GM19043 (cell line): Measurements from ENCODE around the gene THRB.

Experiments used
- ATAC-seq: cut with Tn5 transposase; IDR thresholded peaks from one replicate; pipeline ENCODE4 v1.9.1; 2021; ENCODE audit warnings: low read depth; ENCODE audit not compliant: unreplicated experiment

Gene THRB

DNA sequence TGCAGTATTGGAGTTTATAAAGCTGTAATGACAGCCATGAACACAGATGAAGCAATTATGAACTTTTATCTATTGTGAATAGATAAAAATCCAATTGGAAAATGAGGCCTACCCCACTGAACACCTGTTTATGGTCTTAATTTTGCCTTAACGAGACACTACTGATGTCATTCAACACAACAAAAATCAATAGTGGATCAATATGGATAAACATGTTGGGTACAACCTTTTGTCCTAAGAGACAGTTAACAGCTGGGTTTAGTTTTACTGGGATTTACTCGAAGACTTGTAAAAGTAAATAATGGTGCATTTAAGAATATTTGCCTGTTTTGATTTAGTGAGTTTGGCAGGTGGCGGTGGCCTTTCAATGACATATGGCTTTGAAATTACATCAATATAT lies 331.7 kb downstream of the THRB start:
- no peak for ATAC-seq

DNA sequence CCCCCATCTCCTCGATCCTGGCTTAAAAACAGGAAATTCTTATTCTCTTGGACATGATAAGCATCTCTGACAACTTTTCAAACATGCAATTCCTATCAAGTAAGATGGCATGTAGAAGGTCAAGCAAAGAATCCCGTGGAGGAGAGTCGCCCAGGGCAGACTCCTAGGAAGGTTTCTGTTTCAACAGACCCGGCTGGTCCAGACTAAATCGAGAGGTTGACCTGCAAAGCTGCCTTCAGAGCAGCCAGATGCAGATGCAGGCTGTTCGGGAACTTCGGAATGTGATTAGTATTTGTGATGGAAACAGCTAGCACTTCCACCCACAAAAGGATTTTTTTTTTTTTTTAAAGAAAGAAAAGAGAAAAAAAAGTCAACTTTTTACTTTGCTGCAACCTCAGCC lies 332.8 kb downstream of the THRB start:
- ATAC-seq, result no peak

DNA sequence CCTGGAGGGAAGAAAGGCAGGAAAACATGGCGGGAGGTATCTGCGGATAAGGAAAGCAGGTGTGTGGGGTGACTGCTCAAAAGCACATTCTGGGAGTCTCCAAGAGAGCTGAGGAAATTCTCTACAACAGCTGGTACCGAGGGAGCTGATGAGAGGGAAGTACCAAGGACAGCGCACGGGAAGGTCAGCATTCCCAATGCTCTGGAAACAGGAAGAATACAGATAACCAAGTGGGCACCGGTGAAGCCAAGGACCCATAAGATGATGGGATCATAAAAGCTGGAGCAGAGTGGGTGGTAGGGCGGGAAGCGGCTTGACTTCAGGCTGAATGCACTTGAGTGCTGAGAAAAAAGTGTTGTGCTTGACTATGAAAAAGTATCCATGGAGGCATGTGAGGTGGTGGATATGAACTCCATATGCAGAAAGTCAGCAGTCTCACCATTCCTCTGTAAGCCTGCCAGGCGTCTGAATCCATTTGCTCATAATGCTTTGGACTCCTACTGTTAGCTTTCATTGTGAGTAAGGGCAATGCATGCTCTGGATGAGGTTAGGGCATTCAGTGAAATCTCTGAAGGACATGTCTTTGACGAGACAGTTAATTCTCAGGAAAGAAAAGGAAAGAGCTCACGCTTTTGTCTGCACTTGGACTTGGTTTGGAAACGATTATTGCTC lies 334.1 kb downstream of the THRB start:
- no peak for ATAC-seq

DNA sequence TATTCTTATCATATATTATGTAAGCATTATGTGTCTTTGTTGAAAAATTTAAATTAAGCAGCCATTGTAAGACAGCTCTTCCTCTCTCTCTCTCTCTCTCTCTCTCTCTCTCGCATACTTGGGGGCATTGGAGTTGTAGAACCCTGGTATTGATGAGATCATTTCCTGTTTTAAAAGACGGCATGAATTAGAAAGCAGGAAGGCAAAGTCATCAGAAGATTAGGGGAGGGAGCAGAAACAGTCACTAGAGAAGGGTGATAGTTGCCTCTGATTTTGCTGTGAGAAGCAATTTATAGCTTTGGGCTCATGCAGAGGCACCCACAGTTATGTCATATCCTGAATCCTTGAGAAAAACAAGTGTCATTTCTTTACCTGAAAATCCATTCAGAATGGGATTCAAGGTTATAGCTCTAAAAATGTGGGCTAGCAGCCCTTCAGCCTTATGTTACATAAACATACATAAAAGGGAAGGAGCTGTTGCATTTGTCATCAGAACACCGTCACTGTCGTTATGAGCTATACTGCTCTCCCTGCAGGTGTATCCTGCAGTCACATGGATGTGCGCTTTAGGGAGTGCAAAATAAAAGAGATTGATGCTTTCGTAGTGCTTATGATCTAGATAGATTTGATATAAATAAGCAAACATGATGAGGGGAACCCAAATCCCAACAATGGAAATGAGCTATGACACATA lies 335.7 kb downstream of the THRB start:
- no peak for ATAC-seq

DNA sequence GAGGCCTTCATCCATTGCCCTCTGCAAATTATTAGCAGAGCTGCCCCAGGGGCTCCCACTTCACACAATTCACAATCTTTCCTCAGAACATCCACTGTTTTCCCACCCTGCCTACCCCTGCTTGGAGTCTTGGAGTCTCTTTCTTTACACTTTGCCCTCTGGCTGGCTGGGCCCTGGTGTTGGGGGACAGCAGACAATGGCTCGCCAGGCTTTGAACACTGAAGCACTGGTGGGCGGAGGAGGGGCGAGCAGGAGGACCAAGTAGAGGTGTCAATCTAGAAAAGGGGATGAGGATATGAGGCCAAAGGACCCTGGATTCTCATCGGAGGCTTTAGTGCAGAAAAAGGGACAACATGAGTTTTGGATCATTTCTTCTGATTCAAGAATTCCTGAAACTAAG lies 337.5 kb downstream of the THRB start:
- no peak for ATAC-seq

DNA sequence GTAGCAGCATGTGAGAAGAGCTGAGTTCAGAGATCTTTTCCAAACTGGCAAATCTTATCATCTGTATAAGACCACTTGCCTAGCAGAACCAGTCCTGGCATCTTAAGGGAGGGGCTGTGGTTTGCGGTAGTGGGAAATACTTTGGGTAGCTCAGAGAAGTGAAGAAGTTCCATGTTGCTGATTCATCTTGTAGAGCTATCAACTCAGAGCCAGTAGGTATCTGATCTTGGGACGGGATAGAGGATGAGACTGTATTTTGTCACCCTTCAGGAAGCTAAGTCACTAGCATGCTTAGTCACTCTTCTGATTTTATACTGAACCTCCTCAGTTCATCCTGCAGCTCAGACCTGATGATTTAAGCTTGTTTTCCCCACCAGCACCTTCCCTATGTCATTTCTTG lies 338.2 kb downstream of the THRB start:
- ATAC-seq, result no peak

DNA sequence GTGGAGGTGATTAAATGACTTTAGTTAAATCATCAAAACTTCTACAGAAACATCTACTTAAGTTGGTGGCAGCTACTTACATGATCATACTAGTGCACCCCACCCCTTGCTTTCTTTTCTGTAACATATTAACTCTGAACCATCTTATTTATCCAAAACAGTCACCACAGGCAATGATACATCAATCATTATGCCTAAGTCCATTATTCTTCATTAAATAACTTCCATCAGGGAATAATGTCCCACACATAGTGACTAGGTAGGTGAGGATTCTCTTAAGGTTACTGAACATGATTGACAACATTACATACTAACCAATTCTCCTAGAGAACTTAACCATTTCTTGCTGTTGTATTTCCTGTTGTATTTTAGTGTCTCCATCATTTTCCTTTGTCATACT lies 339.4 kb downstream of the THRB start:
- ATAC-seq, result no peak

DNA sequence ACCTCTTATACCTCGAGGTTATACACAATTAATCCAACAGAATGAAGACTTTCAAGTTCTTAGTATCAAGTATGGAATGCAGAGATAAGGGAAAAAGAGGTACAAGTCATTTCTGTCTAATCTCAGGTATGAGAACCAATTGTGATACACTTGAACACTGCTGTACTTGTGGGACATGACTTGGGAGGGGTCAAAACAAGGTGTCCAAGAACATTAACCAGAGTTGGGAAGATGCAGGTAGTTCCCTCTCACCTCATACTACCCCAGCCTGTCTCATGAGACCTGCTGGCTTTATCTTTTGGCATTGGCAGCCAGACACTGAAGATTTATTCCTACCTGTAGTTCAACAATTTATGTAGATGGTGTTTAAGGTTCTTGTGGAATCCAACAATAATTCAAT lies 339.9 kb downstream of the THRB start:
- no peak for ATAC-seq

DNA sequence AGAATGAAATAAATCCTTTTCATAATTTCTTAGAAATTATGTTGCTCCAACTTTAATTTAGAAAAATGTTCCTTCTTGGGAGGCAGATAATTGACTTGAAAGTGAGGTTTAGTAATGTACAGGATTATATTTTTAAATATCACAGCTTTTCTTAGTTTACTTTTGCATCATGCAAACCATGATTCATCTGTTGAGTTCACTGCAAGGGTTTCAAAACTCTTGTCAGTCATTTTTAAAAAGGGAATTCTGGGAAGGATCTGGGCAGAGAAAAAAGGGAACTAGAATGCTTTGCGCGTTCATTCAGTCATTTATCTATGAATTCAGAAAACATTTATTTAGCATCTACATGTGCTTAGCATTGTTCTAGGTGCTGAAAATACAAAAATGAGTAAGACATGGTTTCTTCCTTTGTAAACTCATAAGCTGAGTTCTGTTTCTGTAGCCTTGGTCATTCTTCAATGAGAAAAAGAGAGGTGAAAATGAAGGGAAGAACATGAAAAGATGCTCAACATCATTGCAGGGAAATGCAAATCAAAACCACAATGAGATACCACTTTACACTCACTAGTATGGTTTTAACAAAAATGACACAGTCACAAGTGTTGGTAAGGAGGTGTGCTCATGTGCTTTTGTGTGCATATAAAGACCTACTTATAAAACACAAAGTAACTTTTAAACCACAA lies 340.5 kb downstream of the THRB start:
- ATAC-seq, result peak; percentile 70

DNA sequence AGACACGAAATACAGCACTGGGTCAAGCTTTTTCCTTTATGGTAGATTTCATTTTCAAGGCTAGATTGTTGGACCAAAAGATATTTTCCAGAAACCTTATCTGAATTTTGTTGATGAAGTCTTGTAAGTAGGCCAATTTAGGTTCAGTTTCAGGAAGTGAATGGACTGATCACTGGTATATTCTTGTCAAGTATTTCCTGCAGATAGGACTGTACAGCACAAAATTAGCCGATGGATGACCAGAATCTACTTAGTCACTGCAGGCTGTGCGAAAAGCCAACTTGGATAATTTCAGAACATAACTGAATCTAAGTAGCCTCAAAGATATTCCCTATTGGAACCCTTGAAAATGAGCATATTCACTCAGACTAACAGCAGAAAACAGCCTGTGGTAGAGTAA lies 343.1 kb downstream of the THRB start:
- no peak for ATAC-seq

DNA sequence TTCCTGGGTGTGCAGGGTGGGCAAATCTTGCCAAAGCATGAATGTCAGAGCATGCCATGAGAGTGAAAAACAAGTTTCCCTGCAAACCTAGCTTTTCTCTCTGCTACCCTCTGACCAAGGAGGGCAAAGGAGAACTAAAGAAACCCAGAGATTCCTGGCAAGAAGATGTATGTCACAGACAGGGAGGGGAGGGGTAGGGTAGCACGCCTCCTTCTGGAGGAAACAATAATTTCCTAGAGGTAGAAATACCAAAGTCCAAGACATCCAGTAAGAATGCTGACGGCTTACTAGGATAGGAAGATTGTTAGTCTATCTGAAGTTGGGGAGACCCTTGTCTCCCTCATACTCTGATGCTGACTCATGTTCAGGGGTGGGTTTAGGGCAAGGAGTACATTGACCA lies 345.6 kb downstream of the THRB start:
- no peak for ATAC-seq

DNA sequence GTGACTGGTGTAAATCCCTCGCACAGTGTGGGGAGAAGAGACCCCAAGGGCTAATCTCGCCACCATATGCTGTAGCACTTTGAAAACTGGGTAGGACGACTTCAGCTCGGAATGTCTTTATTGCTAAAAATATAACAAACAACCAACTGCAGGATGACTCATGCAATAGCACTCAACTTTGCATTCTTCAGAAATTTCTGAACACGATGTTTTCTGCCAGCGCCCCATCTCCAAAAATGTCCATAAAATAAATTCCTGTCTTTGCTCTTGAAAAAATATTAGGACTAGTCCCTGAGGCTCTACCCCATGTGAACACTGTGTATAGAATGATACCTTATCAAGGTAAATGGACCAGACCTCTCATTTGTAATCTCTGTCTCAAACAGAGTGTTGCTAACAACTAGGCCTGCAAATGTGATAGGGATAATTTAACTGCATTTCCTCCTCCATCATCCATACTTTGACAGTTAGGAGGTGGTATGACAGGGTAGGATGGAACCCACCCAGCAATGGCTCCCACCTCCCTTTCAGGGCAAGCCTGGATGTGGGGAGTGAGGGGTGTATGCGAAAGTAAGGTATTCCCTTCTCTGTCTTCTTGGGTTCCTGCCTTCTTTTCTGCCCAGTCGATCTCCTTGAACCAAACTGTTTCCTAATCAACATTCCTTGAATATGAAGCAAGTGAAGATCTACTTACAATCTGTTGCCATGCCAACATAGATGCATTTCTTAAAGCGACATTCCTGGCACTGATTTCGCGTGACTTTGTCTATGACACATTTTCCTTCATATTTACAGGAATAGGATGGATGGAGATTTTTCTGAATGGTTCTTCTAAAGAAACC lies 348.4 kb downstream of the THRB start:
- no peak for ATAC-seq

DNA sequence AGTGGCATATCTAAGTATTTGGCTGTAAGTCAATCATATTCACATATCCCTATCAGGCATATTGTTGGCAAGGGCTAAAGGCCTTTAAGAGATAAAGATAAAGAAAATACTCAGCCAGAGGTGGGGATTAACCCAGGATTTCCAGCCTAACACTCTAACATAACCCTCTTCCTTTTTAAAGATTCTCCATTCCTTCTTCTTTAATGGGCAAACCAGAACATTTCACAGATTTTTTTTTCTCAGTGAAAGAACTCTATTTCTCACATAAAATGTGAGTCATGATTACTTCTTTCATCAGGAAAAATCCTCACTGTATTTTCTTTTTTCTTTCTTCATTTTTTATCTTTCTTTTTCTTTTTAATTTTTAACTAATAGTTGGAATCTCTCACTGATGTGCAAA lies 349.2 kb downstream of the THRB start:
- no peak for ATAC-seq

DNA sequence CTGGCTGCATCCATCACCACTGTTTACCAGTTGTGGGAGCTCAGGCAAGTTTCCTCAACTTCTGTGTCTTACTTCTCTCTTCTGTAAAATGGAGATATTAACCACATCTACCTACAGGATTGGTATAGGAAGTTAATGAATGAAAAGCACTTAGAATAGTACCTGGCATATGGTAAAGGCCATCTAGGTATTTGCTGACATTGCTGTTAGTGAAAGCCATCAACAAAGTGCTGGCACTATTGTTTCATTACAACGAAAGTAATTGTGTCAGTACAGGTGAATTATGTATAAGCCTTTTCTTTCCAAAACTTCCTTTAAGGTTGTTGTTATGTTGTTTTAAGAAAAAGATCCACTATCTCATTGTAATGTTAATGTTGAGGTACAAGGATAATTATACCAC lies 352.5 kb downstream of the THRB start:
- no peak for ATAC-seq

DNA sequence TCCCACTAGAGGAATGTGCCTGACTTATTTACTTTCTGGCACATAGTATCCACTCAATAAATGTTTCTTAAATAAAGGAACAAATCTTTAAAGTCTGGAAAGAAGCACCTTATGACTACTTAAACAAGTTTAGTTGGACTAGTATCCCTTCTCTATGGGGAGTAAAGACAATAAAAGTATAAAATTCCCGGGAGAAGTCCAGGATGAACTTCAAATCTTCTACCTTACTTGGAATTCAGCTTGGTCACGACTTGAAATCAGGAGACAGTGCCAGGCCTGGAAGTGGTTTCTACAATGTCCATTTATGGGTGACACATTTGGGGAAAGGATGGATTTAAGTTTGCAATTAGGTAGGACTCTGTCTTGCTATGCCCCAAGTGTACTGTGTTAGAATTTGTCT lies 353.1 kb downstream of the THRB start:
- no peak for ATAC-seq

DNA sequence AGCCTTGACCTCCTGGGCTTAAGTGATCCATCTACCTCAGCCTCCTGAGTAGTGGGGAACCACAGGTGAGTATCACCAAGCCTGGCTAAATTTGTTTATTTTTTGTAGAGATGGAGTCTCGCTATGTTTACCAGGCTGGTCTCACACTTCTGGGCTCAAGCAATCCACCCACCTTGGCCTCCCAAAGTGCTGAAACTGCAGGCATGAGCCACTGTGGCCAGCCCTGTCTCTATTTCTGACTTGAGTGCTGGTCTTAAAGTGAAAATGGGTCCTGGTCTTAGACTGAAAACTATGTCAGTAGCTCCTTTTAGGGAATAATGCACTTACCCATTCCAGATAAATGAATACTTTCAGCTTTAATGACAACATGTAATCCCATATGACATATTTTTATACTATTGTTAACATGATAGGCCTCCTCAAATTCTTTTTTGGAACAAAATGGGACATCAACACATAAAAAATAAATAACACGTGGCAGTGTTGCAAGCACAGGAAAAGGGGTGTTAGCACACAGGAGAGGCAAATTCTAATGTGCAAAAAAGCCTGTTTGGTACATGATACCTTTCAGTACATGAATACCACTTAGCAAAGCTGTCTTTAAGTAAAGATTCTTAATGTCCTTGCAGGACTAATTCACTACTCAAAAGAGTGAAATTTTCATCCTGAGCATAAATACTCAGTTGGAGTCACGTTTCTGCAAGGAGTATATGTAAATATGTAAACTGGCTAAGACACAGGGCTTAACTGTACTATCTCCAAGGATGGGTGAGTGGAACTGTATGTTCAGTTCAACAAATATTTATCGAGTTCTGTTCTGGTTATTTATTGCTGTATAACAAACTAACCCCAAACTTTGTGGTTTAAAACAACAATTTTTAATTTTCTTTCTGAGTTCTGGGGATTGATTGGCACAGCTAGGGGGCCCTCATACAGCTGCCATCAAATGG lies 354.9 kb downstream of the THRB start:
- ATAC-seq, result no peak

DNA sequence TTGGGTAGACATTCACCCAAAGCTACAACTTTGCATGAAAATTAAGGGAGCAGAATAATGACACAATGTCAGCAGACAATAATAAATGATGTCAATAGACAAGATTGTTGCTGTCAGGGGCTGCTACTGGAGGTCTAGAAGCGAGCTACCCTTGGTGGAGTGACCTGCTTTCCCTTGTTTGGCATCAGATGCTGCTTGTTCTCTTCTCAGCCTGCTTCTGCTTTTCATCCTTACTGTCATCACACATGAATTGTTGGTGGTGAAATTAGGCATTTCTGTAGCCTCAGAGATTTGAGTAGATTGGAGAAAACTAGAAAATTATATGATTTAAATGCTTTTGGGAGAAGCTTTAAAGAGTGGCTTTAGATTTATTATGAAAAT lies 355.8 kb downstream of the THRB start:
- no peak for ATAC-seq

DNA sequence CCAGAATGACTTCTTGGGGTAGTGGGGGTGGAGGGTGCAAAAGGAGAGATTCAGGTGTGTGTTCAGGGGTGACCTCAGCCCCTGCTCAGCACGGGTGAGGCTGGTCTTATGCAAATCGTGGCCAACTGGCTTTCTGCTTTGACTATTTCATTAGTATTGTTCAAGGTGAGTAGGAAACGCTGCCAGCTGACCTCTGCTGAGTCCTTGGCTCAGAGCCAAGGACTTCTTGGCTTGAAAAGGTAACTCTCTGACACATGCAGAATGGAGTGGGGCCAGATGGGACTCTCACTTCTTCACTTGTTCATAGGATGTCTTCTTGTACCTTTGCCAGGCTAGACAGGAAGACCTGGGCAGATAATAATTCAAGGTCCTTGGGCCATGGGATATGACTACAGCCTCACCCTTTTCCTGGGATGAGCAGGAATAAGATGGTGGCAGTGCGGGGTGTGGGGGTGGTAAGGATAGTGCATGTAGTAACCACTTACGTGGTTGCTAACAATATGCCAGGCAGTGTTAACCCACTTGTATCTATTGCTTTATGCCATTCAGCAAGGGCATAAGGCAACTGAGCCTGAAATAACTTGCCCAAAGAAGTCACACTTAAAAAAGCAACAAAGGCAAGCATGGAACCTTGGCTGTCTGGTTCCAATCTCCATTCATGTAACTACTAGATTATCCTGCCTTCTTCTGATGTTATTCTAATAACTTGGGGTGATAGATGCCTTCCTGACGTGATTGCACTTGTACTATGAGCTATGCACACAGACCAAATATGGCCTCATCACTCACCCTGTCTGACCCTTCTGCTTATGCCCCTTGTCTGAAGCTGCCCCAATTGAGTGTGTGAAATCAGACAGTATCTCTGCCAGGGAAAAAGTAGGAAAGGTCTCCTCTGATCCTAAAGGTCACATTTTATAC lies 356.4 kb downstream of the THRB start:
- no peak for ATAC-seq

DNA sequence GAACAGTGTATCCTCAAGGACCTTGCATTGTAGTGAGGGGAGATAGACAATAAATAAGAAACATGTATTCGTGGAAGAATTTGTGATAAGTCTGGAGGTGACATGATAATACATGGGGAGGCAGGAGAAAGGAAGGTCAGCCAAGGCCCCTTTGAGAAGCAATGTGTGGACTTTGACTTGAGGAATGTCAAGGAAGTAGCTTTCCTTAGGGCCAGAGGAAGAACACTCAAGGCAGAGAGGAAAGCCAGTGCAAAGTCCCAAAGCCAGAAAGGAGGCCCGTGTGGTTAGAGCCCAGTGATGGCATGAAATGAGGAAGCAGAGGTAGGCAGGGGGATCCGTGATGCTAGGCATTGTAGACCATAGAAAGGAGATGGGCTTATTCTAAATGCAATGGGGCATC lies 357.3 kb downstream of the THRB start:
- no peak for ATAC-seq
